Type B pancreatic cell (in vitro differentiated cells): Measurements from ENCODE around the gene TMEM106B. TPM values are rescaled to one million over a fixed set of nuclear protein-coding genes. Genes with fewer than 3 reads are reported as not detected.
"Not testable (repeated sequence)": the region's sequence is repeated elsewhere in the genome, so short reads cannot be mapped to it uniquely, and the experiment has no call there.

Experiments used
- DNase-seq: peaks from one replicate; pipeline ENCODE4 v3.0.0; 2021; ENCODE audit warnings: mixed read lengths; ENCODE audit not compliant: unreplicated experiment; ENCODE audit errors: extremely low spot score
- H3K27ac Mint-ChIP-seq: 2 replicates; pipeline ENCODE4 v1.8.0; 2021; ENCODE audit warnings: mild to moderate bottlenecking, mixed read lengths
- H3K27me3 Mint-ChIP-seq: 2 replicates; pipeline ENCODE4 v1.8.0; 2021; ENCODE audit warnings: mixed read lengths
- H3K36me3 Mint-ChIP-seq: 2 replicates; pipeline ENCODE4 v1.8.0; 2021; ENCODE audit warnings: mixed read lengths
- H3K4me1 Mint-ChIP-seq: one replicate; pipeline ENCODE4 v1.8.0; 2021; ENCODE audit warnings: mixed read lengths; ENCODE audit not compliant: unreplicated experiment
- H3K4me3 Mint-ChIP-seq: 2 replicates; pipeline ENCODE4 v1.8.0; 2021; ENCODE audit warnings: mild to moderate bottlenecking, mixed read lengths
- H3K9me3 Mint-ChIP-seq: 2 replicates; pipeline ENCODE4 v1.8.0; 2021; ENCODE audit warnings: mixed read lengths
- CTCF ChIP-seq: fragments of 200-600 bp; sonication (generic); conservative IDR thresholded peaks from 2 replicates; pipeline ENCODE4 v1.5.0; 2021; ENCODE audit warnings: antibody characterized with exemption, mild to moderate bottlenecking
- total RNA-seq: library from RNA; stranded (reverse); gene quantifications from 2 replicates; pipeline ENCODE4 v1.2.1, GENCODE V29; 2021; ENCODE audit warnings: low replicate concordance

Gene TMEM106B
- total RNA-seq, 1 donor from 2014 or later = 49.3 TPM

- peaks cover 55% of the 10 kb centered on the region for H3K36me3 Mint-ChIP-seq
- H3K4me1 Mint-ChIP-seq = no peaks in the 10 kb centered on the region
- H3K27ac Mint-ChIP-seq = no peak overlapping the region
- DNase-seq = no peak
- no peaks in the 10 kb centered on the region for H3K9me3 Mint-ChIP-seq
- no peak for TF ChIP-seq CTCF
- no peak overlapping the region for H3K4me3 Mint-ChIP-seq
- no peaks in the 10 kb centered on the region for H3K27me3 Mint-ChIP-seq
These were observed 11.9 kb downstream of the TMEM106B start for GRCh38 chr7:12222889-12223579.

- H3K36me3 Mint-ChIP-seq = peaks cover 44% of the 10 kb centered on the region
- H3K9me3 Mint-ChIP-seq, H3K27ac Mint-ChIP-seq, H3K4me1 Mint-ChIP-seq, DNase-seq, H3K4me3 Mint-ChIP-seq, H3K27me3 Mint-ChIP-seq: not testable (repeated sequence)
These were observed 13.9 kb downstream of the TMEM106B start for GRCh38 chr7:12225017-12225416.

- DNase-seq = no peak
- Mint-ChIP-seq H3K9me3 (no peaks in the 10 kb centered on the region), H3K36me3 (peaks cover 37% of the 10 kb centered on the region), H3K4me3 (no peak overlapping the region), H3K27me3 (no peaks in the 10 kb centered on the region), H3K4me1 (no peaks in the 10 kb centered on the region), H3K27ac (no peak overlapping the region)
- TF ChIP-seq CTCF = no peak
These were observed 15.7 kb downstream of the TMEM106B start for GRCh38 chr7:12226756-12227155.

GRCh38 chr7:12228024-12228423 is 16.9 kb downstream of the TMEM106B start:
- Mint-ChIP-seq H3K36me3 (peaks cover 30% of the 10 kb centered on the region), H3K27me3 (no peaks in the 10 kb centered on the region), H3K27ac (no peak overlapping the region), H3K9me3 (no peaks in the 10 kb centered on the region), H3K4me3 (no peak overlapping the region), H3K4me1 (no peaks in the 10 kb centered on the region)
- no peak for DNase-seq
- no peak for TF ChIP-seq CTCF

GRCh38 chr7:12229046-12229445 is 18.0 kb downstream of the TMEM106B start:
- H3K4me3 Mint-ChIP-seq = no peak overlapping the region
- no peaks in the 10 kb centered on the region for H3K4me1 Mint-ChIP-seq
- H3K27ac Mint-ChIP-seq = no peak overlapping the region
- no peaks in the 10 kb centered on the region for H3K9me3 Mint-ChIP-seq
- no peaks in the 10 kb centered on the region for H3K27me3 Mint-ChIP-seq
- no peak for DNase-seq
- H3K36me3 Mint-ChIP-seq = peaks cover 33% of the 10 kb centered on the region
- no peak for TF ChIP-seq CTCF

- no peak for DNase-seq
- TF ChIP-seq CTCF = no peak
- Mint-ChIP-seq H3K27ac (no peak overlapping the region), H3K4me1 (no peaks in the 10 kb centered on the region), H3K27me3 (no peaks in the 10 kb centered on the region), H3K4me3 (no peak overlapping the region), H3K9me3 (no peaks in the 10 kb centered on the region), H3K36me3 (peaks cover 18% of the 10 kb centered on the region)
These were observed 20.0 kb downstream of the TMEM106B start for GRCh38 chr7:12231097-12231496.
